GM21825 (cell line): ENCODE results near the gene ACKR3.

Experiments
- ATAC-seq: cut with Tn5 transposase; IDR thresholded peaks from one replicate; pipeline ENCODE4 v1.9.1; 2021; ENCODE audit warnings: mild to moderate bottlenecking, moderate library complexity; ENCODE audit not compliant: unreplicated experiment

ACKR3 gene

DNA sequence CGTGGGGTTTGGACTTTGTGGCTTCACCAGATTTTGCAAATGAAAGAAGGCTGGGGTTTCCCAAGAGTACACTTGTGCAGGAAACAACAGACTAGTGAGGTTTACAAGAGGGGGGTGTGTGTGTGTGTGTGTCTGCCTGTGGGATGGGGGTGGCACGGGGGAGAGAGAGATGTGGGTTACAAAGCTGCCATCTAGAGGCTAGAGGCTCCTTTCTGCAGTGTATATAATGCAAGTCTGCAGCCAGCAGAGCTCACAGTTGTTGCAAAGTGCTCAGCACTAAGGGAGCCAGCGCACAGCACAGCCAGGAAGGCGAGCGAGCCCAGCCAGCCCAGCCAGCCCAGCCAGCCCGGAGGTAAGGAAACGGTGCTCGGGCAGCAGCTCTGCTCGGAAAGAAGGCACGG, at the start of gene ACKR3:
TSS of gene ACKR3 (plus strand) at position 253 of the 401 bp plus-strand sequence. CDS start 10,641 bp downstream, outside the sequence.
- ATAC-seq, result peak; percentile 64

DNA sequence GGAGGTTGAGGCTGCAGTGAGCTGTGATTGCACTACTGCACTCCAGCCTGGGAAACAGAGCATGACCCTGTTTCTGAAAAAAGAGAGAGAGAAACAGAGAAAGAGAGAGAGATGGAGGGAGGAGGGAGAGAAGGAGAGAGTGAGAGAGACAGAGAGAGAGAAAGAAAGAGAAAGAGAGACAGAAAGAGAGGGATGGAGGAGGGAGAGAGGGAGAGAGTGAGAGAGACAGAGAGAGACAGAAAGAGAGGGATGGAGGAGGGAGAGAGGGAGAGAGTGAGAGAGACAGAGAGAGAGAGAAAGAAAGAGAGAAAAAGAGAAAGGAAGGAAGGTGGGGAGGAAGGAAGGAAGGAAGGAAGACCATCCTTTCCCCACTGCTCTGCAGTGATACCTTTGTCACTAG, 48.1 kb upstream of the ACKR3 start:
- no peak for ATAC-seq

DNA sequence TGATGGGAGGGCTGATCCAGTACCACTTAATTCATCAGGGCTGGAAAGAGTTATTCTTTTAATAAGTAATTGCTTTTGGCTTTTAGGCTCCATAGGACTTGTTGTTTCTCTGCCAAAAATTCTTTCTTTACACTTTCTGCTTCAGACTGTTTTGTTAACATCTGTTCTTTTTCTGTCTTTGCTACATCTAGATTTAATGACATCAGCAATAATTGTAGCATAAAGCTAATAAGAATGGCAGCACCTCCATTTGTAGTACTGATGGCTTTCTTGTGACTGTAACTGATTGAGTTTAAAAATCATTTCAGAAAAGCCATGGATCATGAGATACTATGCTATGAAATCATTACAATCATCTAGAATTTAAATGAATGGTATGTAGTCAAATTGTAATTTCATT, 46.4 kb upstream of the ACKR3 start:
- no peak for ATAC-seq

DNA sequence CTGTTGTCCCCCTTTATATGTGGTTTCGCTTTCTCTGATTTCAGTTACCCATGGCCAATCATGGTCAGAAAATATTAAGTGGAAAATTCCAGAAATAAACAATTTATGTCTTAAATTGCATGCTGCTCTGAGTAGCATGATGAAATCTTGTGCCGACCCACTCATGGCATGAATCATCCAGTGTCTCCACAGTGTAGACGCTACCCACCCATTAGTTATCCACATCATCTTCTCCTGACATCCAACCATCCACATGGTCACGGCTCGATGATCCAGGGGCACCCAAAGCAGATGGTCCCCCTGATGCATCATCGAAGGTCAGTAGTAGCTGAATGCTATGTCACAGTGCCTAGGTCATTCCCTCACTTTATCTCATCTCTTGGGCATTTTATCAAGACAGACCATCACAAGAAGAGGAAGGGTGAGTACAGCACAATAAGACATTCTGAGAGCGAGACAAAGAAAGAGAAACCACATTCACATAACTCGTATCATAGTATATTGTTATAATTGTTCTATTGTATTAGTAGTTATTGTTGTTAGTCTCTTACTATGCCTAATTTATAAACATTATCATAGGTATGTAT, 44.1 kb upstream of the ACKR3 start:
- ATAC-seq, result no peak

DNA sequence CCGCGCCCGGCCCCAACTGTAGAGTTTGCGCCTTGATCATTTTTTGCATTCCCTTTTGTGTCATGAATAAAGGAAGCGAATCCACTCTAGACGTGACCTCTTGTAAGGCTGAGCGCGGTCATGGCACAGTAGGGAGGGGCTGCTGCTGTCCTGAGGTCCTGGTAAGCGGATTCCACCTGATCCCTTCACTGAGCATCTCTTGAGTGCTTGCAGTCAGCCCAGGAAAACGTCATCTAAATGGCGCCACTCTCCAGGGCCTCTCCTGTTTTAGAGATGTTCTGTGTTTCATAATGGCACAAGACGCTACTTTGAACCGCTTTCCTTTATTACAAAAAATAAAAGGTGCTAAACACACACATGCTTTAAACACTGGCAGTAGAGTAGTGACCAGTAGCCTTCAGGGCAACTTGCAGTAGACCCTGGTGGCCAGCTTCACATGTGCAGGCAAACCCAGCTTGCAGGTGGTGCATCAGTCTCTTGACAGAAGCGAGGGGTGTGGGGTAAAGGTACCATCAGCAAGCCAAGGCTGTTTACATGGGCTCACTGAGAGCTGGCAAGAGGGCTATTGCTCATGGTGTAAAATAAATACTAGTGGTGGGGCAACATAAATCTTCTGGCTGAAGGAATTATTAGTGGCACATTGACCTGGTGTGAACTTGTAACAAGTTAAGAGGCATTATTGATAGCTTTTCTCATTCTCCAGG, 43.0 kb upstream of the ACKR3 start:
- ATAC-seq, result no peak

GRCh38 chr2:236527159-236527630, 42.4 kb upstream of the ACKR3 start:
- no peak for ATAC-seq

GRCh38 chr2:236529606-236530005, 40.0 kb upstream of the ACKR3 start:
- ATAC-seq, result no peak

DNA sequence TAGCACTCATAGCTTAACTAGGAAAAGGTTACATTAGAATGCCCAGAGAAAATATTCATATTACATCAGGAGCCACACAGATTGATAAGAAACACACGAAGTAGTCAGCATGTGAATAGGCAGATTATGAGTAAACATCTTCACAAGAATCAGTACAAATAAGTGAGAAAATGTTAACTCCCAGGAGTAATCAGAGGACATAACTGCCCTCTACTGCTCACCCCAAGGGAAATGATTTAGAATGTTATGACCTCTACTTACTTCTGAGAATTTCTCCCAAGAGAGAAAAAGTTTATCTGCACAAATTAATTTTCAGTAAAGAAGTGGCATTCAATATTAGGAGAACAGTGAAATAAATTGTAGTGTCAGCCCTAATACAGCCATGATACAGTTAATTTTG, 39.1 kb upstream of the ACKR3 start:
- no peak for ATAC-seq

- ATAC-seq, result no peak
Observed at GRCh38 chr2:236531195-236531594, 38.4 kb upstream of the ACKR3 start.

- ATAC-seq, result no peak
Observed at GRCh38 chr2:236531996-236532395, 37.6 kb upstream of the ACKR3 start.

DNA sequence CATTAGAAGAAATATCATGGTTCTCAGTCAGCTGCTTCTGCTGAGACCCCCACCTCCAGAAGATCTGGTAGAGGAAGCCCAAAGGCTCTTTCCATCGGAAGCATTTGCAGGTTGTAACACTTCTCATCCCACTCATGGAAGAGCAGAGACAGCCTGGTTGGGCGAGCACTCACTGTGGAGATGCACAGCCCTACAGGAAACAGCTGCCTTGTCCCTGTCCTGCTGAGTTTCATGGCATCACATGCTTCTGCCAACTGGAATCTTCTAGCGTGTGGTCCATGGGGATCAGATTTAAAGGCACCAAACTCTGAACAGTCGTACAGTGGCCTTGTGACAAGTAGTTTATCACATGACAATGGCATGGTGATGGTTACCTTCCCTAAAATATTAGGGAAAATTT, 36.3 kb upstream of the ACKR3 start:
- ATAC-seq, result no peak

- no peak for ATAC-seq
Observed at GRCh38 chr2:236535024-236535423, 34.6 kb upstream of the ACKR3 start.

- peak; percentile 53 for ATAC-seq
Observed at GRCh38 chr2:236536727-236537398, 32.8 kb upstream of the ACKR3 start.

- ATAC-seq, result peak; percentile 41
Observed at GRCh38 chr2:236538242-236538641, 31.4 kb upstream of the ACKR3 start.

GRCh38 chr2:236541008-236541562, 28.5 kb upstream of the ACKR3 start:
- no peak for ATAC-seq

GRCh38 chr2:236544362-236544761, 25.3 kb upstream of the ACKR3 start:
- no peak for ATAC-seq

- ATAC-seq, result peak; percentile 48
Observed at GRCh38 chr2:236545248-236545658, 24.4 kb upstream of the ACKR3 start.

- ATAC-seq, result peak; percentile 58
Observed at GRCh38 chr2:236545814-236546480, 23.7 kb upstream of the ACKR3 start.

DNA sequence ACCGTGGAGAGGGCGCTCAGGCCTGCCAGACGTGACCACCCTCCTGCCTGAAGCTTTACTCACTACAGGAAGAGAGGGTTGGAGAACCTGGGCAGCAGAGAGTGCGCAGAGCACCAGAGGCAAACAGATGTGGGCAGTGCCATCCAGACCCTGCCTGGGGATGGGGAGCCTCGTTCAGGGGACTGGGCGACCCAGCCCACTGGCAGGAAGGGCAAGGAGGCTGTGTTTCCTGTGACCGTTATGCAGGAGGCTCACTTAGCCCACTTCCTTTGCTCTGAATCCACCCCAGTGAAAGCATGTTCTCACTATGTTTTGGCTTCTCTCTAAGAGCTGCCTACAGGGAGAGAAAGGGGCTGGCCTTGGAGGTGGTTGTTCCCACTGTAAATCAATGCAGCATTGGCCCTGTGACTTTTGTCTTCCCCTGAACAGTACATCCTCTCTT, 23.0 kb upstream of the ACKR3 start:
- no peak for ATAC-seq

DNA sequence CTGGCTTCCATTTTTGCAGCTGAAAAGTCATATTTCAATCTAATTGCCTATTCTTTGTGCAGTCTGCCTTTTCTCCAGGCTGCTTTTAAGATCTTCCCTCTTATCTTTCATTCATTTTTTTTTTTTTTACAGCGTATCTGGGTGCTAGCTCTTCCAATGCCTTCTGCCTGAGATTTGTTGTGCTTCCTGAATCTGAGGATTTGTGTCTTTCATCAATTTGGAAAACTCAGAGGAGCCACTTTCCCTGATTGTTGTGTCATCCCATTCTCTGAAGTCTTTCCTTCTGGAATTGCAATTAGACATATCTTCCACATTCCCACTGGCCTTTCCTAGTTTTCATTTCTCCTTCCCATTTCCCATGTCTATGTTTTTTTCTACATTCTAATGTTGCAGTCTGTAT, 21.9 kb upstream of the ACKR3 start:
- ATAC-seq, result no peak
